Measurements from ENCODE around the gene CCL25.

- no peak for TF ChIP-seq POLR2AphosphoS5 (IDR thresholded peaks at IDR 0.05)
- TF ChIP-seq CTCF (IDR thresholded peaks at IDR 0.05 in 8 of 11, conservative IDR thresholded peaks at IDR 0.05 in 3 of 11) = no peak
- TF ChIP-seq POLR2A (IDR thresholded peaks at IDR 0.05) = no peak
Observed at GRCh38 chr19:8041531-8041931, 11.0 kb upstream of the CCL25 start.
